Stimulated activated CD4-positive, alpha-beta T cell treated with anti-CD3 and anti-CD28 coated beads, Interleukin-4, amount 100 ng/mL, for 4 hours (primary cell): ENCODE measurements around the gene TMEM184C.

ENCODE experiments used
- DNase-seq, 2 experiments: peaks; one replicate each; pipeline ENCODE4 v3.0.0-alpha.2; 2020

TMEM184C gene

DNA sequence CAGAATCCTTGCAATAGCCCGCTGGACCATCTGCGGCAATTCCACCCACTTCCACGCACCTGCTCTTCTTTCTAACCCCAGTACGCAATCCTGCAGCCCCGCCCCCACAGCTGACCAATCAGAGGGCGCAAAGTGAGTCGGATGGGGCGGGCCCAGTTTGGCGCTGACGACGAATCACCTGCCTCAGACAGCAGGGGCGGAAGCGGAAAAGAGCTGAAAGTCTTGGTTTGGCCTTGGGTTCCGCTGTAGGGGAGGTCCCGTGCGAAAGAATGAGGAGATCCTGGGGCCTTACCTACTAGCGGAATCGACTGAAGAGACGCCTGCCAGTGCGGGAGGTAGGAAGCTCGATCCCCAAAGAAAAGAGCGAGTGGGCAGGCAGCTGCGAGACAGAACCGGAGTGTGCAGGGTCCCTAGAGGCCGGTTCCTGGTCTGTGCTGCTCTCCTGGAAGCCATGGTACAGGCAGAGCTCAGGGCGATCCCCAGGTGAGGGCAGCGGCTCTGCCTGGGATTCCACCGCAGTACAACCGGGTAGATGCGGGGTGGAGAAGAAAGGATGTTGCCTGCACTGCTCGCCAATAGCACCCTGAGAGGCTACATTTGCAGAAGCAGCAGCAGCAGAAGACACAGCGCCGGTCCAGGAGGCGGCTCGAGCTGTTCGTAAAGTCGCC lies at the start of gene TMEM184C:
Gene TMEM184C (plus strand): TSS at position 225 of the 668 bp plus-strand sequence. CDS start 560 bp downstream, outside the sequence.
- peak; percentile 97 to 98 for DNase-seq

DNA sequence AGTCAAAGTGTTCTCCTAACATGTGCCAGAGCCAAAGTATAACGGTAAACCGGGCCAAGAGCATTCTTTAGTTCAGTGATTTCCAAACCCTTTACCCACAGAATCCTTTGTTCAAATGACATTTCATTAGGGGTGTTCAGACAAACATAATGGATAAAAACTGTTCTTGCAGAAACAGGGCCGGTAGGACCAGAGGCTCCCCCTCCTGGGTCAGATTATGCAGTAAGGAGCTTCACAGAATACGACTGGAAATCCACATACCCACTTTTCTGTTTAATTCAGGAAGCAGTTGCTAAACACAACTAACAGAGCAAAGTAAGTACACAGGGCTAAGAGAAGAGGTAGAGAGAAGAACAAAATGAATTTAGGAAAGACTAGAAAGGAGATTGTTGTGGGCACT lies 46.6 kb upstream of the TMEM184C start:
- DNase-seq = no peak

DNA sequence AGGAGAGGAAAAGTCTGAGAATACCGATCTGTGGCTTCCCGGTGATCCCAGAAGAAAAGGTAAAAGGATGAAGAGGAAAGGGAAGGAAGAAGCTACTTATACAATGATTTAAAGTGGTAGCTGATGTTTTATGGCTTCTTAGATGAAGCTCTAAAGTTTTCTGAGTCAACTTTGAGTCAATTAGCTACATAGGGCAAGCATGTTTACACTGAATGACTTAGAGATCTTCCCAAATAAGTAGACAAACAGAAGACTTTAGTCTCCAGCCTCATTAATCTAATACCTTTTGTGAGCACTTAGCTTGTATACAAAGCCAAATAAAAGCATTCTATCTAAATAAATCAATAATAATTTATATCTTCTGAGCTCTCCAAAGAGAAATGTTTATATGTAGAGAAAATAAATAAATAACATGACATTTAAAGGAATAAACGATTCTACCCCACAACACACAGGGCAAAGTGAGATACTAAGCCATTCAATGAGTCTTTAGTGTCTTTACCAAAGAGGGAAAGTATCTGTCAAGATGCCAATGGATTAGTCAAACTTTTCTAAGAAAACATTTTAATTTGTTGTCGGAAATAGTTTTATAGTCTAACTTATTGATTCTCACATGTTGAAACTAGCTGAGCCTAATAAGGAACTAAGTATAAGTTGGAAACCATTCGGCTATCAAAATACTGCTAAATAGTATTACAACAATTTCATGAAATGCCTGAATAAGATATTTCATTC lies 46.0 kb upstream of the TMEM184C start:
- no peak for DNase-seq

DNA sequence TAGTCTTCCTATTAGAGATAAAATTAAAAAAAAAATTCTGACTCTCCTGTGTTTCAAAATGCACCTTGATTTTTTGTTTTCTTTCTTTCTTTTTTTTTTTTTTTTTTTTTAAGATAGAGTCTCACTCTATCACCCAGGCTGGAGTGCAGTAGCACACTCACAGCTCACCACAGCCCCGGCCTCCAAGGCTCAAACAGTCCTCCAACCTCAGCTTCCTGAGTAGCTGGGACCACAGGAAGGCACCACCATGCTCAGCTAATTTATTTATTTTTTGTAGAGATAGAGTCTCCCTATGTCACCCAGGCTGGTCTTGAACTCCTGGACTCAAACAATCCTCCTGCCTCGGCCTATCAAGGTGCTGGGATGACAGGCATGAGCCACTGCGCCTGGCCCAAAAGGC lies 41.1 kb upstream of the TMEM184C start:
- no peak for DNase-seq

DNA sequence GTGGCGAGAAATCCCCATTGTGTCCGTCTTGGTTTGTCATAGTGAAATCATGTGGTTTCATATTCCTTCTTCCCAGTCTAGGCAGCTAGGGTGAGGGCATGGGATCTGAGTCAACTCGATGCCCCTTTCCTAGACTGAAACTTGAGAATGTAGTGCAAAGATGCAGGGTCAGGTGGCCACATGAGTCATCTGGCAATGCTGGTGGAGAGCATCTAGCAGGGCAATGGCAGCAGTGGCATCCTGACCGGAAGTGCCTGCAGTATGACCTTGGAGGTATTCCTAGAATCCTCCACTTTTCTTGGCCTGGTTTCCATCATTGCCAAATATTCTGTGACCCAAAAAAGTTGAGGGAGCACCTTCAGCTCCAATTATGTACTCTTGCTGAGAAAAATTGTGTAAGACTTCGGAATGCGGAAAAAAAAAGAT lies 39.1 kb upstream of the TMEM184C start:
- no peak for DNase-seq

DNA sequence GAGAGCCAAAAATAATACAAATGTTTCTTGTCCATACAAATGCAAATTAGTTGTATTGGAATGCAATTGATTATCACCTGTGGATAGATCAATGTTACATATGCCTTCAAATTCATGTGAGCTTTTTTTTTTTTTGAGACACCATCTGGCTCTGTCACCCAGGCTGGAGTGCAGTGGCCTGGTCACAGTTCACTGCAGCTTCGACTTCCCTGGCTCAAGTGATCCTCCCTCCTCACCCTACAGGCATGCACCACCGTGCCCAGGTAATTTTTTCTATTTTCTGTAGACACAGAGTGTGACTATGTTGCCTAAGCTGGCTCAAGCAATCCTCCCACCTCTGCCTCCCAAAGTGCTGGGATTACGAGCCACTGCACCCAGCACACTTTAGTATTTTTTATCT lies 38.6 kb upstream of the TMEM184C start:
- no peak for DNase-seq

DNA sequence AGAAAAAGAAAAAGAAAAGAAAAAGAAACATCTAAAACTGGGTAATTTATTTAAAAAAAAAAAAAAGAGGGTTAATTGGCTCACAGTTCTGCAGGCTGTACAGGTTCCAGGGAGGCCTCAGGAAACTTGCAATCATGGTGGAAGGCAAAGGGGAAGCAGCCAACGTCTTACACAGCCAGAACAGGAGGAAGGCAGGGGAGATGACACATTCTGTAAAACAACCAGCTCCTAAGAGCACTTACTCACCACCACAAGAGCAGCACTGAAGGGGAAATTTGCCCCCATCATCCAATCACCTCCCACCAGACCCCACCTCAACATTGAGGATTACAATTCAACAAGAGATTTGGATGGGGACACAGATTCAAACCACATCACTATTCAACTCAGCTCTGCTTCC lies 36.8 kb upstream of the TMEM184C start:
- DNase-seq = no peak

DNA sequence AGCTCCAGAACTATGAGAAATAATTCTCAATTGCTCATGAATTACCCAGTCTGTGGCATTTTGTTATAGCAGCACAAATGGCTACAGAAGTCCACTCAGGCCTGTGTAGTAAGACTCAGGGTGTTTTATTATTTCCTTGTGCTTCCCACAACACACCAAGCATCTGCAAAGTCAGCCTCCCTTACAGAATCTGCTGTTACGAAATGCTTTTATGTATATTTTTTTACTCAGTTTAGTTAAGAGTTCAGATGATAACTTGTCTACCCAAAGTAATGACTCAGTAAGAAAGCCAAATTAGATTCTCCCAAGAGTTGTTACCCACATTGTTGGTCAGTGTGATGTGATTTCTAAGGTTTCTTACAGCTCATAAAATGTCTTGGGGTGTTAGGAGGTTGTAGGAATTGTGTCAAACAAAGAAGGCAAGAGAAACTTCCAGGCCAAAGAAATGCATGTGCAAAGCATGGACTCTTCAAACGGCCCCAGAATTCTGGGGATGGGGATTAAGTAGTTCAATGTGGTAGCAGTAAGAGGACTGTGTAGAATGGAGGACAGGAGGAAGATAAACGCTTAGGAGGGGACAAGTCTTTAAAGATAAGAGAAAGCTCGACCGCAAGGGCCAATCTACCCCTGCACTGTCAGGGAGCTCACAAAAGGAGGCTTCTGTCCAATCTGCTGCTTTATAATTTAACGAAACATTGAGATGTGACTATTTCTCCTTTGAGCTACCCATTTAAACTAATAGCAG lies 35.4 kb upstream of the TMEM184C start:
- DNase-seq = no peak

DNA sequence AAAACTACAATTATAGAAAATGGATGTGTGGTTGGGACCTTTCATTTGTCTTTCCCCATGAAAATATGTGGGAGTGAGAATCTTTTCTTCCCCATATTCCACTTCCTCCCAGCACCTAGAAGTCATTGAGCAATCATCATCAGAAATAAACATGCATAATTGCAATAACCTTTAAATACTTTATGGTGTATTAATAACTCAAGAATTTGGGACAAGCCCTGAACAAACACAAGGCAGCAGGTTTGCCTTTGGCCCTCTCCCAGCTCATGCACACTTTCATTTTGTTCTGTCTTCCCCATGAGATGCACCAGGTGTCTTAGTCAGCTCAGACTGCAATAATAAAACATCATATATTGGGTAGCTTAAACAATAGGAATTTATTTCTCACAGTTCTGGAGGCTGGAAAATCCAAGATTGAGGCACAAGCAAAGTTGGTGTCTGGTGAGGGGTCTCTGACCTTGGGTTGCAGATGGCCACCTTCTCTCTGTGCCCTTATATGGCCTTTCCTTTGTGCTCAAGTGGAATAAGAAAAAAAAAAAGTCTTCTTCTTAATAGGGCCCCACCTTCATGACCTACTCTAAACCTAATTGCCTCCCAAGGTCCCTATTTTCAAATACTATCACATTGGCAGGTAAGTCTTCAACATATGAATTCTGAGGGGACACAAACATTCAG lies 34.7 kb upstream of the TMEM184C start:
- DNase-seq = no peak

DNA sequence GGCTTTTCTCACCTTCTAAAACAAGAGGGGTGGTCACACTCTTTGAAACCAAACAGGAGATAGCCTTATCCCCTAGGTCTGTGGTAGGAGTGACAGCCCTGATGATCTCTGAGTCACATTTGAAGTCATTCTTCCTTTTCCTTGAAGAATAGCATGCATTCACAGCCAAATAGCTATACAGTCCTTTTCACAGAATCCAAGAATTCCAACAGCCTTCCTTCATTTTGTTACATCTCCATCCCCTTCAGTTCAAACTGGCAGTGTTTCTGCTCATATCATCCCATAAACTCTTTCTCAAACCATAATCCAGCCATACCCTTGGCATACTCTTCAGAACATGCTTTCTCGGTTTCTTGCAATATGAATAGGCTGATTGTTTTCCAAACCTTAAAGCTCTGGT lies 33.3 kb upstream of the TMEM184C start:
- DNase-seq = no peak

DNA sequence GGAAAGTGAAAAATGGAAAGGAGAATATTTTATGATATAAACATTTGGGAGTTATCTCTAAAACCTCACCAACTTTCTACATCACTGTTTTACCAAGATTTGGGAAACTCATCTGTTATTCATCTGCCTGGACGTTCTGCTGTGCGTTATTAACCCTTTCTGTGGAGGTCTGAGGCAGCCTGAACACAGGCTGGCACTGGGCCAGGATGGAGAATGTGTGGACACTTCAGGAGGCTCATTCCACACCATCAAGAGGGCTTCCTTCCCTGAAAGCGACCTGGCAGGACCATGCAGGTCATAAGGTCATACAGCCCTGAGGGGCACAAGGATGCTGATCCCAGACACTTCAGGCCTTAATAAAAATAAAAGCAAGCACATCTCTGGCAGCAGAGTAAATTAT lies 31.2 kb upstream of the TMEM184C start:
- DNase-seq = no peak

DNA sequence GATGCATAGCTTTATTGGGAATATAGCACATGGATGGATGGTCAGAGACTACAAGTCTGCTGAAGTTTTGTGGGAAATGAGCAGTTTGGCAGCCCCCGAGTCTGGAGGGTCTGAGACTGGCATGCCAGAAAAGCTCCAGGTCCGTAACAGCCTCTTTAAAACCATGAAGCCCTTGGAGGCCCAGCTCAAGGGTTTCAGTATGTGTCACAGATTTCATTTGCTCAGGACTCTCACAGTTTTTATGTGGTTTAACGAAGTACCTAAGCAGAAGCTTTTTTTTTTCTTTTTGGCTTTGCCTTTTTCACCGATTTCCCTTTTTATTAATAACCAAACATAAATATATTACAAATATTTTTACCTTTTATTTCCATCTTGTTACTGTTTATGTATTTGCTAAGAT lies 30.6 kb upstream of the TMEM184C start:
- no peak for DNase-seq

DNA sequence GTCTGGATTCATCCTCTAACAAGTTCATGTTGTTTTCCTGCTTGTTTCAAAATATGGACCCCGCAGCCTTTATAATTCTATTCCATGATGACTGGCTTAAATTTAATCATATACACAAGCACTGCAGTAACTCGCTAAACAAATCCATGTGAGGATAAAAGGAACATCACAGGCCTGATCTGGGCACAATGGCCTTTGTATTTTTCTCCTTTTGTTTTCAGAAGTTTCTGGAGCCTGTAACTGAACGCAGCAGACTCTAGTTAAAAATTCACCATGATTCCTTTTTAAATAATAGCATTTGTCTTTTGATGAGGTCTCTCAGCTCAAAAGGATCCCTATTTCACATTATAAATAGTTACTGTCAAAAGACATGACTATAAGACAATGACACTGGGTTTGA lies 30.2 kb upstream of the TMEM184C start:
- no peak for DNase-seq

DNA sequence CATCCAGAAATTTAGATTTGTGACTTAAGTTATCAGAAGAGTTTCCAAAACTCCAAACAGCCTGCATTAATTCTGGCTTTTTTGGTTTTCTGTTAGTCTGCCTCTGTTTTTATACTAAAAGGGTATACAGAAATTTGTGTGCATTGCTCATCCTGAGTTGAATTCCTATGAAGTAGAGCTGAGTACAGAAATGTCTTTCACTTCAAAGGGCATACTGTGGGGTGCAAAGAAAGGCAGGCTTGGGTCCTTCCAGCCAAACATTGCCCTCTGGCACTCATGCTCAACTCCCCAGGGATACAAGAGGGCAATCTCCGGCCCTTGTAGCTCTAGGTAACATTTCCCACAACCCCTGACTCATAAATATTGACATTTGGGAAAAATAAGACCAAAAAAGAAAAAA lies 27.6 kb upstream of the TMEM184C start:
- no peak for DNase-seq

DNA sequence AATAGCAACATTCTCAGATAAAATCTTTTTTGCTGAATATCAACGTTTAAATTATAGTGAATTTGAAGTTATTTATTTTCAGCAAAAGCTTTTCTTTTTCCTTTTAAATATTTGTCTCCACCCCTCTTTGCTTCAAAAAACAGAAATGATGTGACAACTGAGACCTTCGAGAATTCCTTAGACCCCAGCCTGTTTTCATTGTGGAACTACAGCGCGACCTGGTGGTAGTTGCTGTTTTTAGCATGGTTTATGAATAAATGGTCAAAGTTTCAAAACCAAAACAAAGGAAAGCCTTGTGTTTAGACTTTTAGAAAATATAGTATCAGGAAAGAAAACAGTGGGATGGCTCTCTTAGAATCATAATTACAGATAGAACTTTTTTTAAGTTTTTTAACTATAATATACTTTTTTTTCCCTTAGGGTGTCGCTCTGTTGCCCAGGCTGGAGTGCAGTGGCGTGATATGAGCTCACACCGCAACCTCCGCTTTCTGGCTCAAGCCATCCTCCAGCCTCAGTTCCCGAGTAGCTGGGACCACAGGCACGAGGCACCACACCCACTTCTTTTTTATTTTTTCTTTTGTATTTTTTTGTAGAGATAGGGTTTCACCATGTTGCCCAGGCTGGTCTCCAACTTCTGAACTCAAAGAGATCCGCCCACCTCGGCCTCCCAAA lies 26.8 kb upstream of the TMEM184C start:
- DNase-seq = peak in 1 of 2 experiments; percentile 25

DNA sequence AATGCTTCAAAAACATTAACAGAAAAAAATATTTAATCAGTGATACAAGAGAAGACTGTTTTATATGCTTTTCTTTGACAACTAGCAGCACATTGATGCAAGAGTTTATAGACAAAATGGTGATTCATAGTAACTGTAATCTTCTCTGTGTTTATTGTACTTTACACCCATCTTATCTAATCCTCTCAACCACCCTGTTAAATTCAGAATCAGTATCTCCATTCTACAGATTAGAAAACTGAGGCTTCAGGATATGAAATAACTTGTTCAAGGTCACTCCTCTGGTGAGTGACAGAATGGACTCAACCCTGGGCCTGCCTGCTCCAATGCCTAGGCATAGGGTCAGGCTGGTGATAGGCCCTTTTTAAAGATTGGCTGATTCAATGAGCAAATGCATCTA lies 26.1 kb upstream of the TMEM184C start:
- no peak for DNase-seq

DNA sequence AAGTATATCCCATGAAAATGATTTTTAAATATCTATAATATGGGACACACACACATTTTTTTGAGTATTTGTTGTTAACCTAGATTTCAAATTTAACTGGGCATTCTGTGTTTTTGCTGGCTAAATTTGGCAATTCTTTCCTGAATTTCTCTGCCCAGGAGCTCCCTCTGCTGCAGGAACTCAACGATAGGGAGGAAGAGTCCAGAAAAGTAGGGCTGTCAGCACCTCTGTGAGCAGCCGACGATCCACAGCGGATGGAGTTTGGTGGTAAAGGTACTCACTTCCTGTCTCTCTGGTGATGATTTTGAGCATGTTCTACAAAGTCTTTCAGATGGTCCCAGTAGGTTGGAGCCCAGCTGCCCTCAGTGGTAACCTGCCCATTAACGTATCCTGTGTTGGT lies 23.1 kb upstream of the TMEM184C start:
- DNase-seq = no peak

DNA sequence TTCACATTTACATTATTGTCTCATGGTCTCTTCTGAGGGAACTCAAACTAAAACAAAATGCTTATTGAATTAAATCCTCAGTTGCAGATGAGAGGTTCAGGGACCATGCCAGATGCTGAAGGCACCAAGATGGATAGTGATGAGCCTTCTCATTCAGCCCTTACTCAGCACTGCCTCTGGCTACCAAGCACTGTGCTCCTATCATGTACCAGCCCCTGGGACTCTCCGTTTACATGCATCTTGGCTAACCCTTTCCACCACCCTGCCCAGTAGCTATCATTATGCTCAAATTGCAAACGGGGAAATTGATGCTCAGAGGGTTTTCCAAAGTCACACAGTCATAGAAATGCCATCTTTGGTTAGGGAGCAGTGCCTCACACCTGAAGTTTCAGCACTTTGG lies 22.6 kb upstream of the TMEM184C start:
- no peak for DNase-seq

DNA sequence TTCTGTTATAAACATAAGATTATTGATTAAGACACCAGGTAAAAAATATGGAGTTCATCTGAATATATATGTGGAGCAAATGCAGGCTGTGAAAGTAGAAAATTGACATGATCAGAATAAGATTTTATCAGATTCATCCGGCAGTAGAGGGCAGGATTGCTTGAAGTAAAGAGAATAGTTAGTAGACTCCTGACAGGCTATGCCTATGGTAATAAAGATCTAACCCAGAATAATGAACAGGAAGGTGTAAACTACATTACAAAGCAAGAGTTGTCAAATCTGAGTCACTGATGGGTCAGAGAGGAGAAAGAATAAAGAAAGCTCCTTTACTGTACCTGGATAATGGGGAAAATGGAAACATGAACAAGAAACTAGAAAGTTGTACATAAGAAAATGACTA lies 20.8 kb upstream of the TMEM184C start:
- no peak for DNase-seq

DNA sequence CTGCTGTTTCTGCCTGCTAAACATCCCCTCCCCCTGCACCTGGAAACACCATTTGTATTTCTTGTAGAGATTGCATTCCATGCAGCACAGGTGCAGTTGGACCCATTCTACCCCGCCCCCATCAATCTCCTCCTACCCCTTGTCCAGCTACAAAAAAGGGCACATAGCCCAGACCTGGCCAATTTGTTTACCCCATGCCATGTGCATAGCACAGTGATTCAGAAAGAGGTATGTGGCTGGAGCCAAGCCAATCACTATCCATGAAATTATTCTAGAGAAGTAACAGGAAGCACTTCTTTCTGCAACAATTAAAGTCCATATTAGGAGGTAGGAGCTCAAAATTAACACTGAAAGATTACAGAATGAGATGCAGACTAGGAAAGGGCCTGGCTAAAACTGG lies 20.2 kb upstream of the TMEM184C start:
- DNase-seq = no peak

DNA sequence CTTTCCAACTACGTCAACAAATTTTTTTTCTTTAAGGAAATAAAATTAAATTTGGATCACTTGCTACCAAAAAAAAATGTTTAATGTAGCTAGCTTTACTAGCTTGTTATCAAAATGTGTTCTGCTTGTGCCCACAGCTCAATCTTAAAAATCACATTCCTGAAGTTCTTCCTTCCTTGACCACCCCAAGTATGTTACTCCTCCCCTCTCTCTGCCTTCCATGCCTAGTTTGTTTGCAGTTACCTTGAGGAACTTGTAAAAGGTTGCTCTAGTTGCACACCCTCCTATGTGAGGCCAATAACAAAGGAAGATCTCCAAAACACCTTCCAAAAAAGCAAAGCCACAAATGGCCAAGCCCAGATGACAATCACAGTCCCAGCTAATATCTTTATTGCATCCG lies 19.6 kb upstream of the TMEM184C start:
- no peak for DNase-seq

DNA sequence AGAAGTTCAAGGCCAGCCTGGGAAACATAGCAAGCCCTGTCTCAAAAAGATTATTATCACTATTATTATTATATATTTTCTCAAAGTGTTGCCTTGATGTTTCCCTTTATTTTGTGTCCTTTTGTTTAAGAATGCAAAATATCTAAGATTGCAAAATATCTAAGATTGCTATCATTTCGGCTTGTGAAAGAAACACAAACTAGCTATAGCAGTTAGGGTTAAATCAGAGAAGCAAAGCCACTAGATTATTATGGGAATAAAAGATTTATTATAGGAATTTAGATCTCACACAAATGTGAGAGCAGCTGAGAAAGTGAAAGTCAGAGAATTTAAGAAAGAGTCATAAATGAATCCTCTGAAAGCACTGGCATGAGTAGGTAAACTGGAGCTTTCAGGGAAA lies 18.0 kb upstream of the TMEM184C start:
- no peak for DNase-seq

DNA sequence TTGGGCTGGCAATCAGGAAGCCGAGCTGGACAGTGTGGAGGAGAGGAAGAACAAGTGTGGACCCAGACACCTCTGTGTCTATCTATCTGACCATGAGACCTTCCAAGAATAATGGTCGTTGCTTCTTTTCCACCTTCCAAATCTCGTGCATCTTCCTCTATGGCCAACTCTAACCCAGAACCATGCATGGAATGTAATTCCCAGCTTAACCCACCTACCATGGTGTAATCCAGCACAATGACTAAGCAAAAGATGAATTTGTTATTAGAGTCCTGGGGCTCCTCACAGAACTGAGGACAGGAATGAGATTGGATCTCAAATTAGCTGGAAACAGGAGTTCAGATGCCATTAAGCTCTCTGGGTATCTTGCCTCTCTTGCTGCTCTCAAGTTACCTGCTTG lies 17.4 kb upstream of the TMEM184C start:
- DNase-seq = no peak
